Prostate gland (tissue), 2 donors: ENCODE results near the gene PTPN14. TPM values are rescaled to one million over a fixed set of nuclear protein-coding genes. Genes with fewer than 3 reads are reported as not detected.

Experiments used
- DNase-seq: peaks from one replicate; pipeline ENCODE4 v3.0.0-alpha.2; 2019; ENCODE audit warnings: low spot score
- H3K27ac ChIP-seq, 2 donors: fragments of 200-600 bp; sonication (generic); 2 replicates each; pipeline ENCODE4 v1.5.1; 2017 to 2019
- H3K27me3 ChIP-seq: fragments of 200-600 bp; sonication (generic); replicated peaks from 2 replicates; pipeline ENCODE4 v1.5.1; 2019; ENCODE audit not compliant: insufficient read depth
- H3K36me3 ChIP-seq, 2 donors: fragments of 200-600 bp; sonication (generic); 1 replicate in 1 of 2; 2 replicates in 1 of 2; pipeline versions ENCODE4 v1.5.1 to v1.8.1; 2017 to 2019
- H3K4me1 ChIP-seq: fragments of 200-600 bp; sonication (generic); replicated peaks from 2 replicates; pipeline ENCODE4 v1.5.1; 2019
- H3K4me3 ChIP-seq, 2 donors: fragments of 200-600 bp; sonication (generic); 2 replicates each; pipeline ENCODE4 v1.5.1; 2017 to 2019
- H3K9me3 ChIP-seq: fragments of 200-600 bp; sonication (generic); 2 replicates; pipeline ENCODE4 v1.5.1; 2017
- POLR2A ChIP-seq: fragments of 450-650 bp; IDR thresholded peaks from one replicate; pipeline ENCODE4 v1.6.1; 2016; ENCODE audit warnings: antibody characterized with exemption, mild to moderate bottlenecking
- POLR2AphosphoS5 ChIP-seq: sonication (generic); formaldehyde crosslinking; IDR thresholded peaks from one replicate; pipeline ENCODE4 v1.6.1; 2017; ENCODE audit warnings: antibody characterized with exemption
- WGBS: methylation state at CpG from one replicate; pipeline ENCODE4 v1.1.5; 2018; 5-methylcytosine and 5-hydroxymethylcytosine counted together
- intact Hi-C: fragments of 100-400 bp; cut with DNase I; formaldehyde crosslinking; loops from one replicate; pipeline ENCODE4 v1.14.2; 2022
- total RNA-seq, 2 donors: library from RNA; depleted of rRNA; stranded (reverse); fragments of >200 nt; gene quantifications; one replicate each; pipeline ENCODE4 v1.1.0, GENCODE V29; 2016
- TF ChIP-seq, protein P1 (sequence below), 4 experiments: fragments of 200-600 bp in 2 of 4; fragments of 450-650 bp in 2 of 4; sonication (generic) in 2 of 4; IDR thresholded peaks; 1 replicate in 3 of 4; 2 replicates in 1 of 4; pipeline ENCODE4 v1.5.1; 2016 to 2019; ENCODE audit warnings: antibody characterized with exemption in 4 of 4, mild to moderate bottlenecking in 2 of 4, moderate library complexity in 2 of 4

The PTPN14 gene
- total RNA-seq, 2 donors from 2014 or later, result 36.6 to 54.0 TPM

DNA sequence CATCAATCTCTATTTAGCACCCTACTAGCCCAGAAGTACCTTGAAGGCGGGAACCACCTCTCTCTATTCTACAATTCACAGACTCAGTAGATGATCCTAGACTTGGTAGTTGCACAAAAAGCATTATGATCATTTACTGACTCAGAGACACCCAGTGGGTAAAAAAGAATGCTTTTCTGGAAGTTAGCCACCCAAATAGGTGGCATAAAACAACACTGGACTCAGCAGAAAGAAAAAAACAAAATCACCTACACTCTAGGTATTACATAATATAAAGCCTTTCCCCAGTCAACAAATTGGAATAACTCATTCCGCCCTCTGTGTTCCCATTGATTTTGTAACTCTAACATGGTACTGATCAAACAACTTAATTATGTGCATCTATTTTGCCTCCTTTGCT, 126.3 kb downstream of the PTPN14 start:
- Histone ChIP-seq H3K36me3 (no peaks in the 10 kb centered on the region), H3K27me3 (no peaks in the 10 kb centered on the region), H3K4me1 (no peaks in the 10 kb centered on the region), H3K9me3 (no peaks in the 10 kb centered on the region), H3K4me3 (no peak overlapping the region), H3K27ac (no peak overlapping the region)
- intact Hi-C loops, result no loop called here
- no peak for TF ChIP-seq POLR2AphosphoS5
- TF ChIP-seq, protein P1, sequence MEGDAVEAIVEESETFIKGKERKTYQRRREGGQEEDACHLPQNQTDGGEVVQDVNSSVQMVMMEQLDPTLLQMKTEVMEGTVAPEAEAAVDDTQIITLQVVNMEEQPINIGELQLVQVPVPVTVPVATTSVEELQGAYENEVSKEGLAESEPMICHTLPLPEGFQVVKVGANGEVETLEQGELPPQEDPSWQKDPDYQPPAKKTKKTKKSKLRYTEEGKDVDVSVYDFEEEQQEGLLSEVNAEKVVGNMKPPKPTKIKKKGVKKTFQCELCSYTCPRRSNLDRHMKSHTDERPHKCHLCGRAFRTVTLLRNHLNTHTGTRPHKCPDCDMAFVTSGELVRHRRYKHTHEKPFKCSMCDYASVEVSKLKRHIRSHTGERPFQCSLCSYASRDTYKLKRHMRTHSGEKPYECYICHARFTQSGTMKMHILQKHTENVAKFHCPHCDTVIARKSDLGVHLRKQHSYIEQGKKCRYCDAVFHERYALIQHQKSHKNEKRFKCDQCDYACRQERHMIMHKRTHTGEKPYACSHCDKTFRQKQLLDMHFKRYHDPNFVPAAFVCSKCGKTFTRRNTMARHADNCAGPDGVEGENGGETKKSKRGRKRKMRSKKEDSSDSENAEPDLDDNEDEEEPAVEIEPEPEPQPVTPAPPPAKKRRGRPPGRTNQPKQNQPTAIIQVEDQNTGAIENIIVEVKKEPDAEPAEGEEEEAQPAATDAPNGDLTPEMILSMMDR (IDR thresholded peaks at IDR 0.05), result no peak
- TF ChIP-seq POLR2A, result no peak
- 88% methylated on average over 2 of the region's 2 CpGs for WGBS
- DNase-seq, result no peak

DNA sequence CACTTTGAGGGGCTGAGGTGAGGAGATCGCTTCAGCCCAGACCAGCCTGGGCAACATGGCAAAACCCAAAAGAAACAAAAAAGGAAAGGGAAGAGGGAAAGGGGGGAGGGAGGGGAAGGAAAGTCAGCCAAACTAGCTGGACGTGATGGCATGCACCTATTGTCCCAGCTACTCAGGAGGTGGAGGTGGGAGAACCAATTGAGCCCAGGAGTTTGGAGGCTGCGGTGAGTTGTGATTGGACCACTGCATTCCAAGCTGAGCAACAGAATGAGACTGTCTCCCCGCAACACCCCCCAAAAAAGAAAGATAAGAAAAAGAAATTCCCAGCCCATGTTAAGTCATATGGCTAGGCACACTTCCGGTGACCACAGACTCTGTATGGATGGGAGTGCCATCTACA, 128.4 kb downstream of the PTPN14 start:
- intact Hi-C loops, result no loop called here
- TF ChIP-seq POLR2A (no peak), POLR2AphosphoS5 (no peak)
- TF ChIP-seq, protein P1 (IDR thresholded peaks at IDR 0.05), result no peak

DNA sequence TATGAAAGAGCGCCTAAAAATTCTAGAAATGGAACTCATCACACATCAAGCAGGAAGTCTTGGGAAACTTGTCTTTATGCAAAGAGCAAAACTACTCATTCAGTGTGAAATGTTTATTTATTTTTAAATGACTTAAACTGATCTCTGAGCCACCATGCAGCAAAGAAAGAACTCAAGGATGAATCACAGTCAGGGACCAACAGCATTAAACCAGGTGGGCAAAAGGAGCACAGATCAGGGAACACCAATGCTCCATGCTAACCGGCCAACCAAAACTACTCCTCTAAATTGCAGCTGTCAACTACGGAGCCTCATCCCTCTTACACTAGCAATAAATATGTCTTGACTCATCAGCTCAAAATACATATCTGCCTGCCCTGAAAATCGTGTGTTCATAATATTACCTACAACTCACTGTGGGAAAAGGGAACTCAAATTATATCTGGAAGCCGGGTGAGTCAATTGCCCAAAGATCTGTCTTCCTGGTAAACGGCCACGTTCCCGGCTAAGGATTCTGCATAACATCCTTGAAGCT, 129.2 kb downstream of the PTPN14 start:
- Histone ChIP-seq H3K4me3 (no peak overlapping the region), H3K36me3 (no peaks in the 10 kb centered on the region), H3K9me3 (no peaks in the 10 kb centered on the region), H3K4me1 (no peaks in the 10 kb centered on the region), H3K27me3 (no peaks in the 10 kb centered on the region), H3K27ac (no peak overlapping the region)
- DNase-seq, result no peak
- 83% methylated on average over 8 of the region's 8 CpGs for WGBS
- TF ChIP-seq, protein P1 (IDR thresholded peaks at IDR 0.05), result no peak
- TF ChIP-seq POLR2A, result no peak
- intact Hi-C loops, result no loop called here

More for the DNA sequence above, 128.4 kb downstream of the PTPN14 start:
- no peaks in the 10 kb centered on the region for H3K27me3 ChIP-seq
- H3K4me1 ChIP-seq, result no peaks in the 10 kb centered on the region
- DNase-seq, result no peak
- no peaks in the 10 kb centered on the region for H3K36me3 ChIP-seq
- no peak overlapping the region for H3K4me3 ChIP-seq
- no peak overlapping the region for H3K27ac ChIP-seq
- WGBS, result 93% methylated on average over 5 of the region's 5 CpGs
- H3K9me3 ChIP-seq, result no peaks in the 10 kb centered on the region

DNA sequence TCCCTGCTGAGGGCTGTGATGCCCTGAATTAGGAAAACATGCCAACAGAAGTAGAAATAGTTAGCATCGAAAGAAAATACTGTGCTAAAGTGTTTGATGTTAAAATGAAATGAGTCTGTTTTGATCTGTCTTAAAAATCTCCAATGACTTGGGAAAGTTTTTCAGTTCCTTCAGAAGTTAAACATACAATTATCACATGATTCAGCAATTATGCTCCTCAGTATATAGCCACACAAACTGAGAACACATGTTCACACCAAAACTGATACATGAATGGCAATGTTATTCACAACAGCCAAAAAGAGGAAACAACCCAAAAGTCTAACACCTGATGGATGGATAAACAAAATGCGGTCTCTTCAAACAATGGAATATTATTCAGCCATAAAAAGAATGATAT, 130.6 kb downstream of the PTPN14 start:
- Histone ChIP-seq H3K4me1 (no peaks in the 10 kb centered on the region), H3K4me3 (no peak overlapping the region), H3K36me3 (no peaks in the 10 kb centered on the region), H3K9me3 (no peaks in the 10 kb centered on the region), H3K27me3 (no peaks in the 10 kb centered on the region), H3K27ac (no peak overlapping the region)
- intact Hi-C loops, result no loop called here
- no peak for TF ChIP-seq POLR2AphosphoS5
- no peak for TF ChIP-seq POLR2A
- TF ChIP-seq, protein P1 (IDR thresholded peaks at IDR 0.05), result no peak
- no peak for DNase-seq
- 67% methylated on average over 2 of the region's 2 CpGs for WGBS

DNA sequence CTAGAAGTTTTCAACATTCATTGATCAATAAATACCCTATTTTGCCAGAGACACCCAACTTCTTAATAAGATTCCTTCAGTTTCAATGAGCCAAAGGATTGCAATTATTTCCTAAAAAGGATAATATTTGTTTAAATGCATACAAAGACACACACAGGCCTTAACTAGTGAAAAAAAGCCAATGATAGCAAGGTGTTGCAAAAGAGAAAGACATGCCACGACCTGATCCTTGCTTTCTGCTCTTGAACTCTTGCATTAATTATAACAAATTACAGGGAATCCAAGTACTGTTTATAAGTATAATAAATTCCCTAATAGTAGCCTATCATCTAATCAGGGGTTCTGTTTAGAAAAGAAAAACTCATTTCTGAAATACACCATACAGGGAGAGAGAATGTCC, 131.1 kb downstream of the PTPN14 start:
- no peak overlapping the region for H3K4me3 ChIP-seq
- TF ChIP-seq POLR2A, result no peak
- TF ChIP-seq, protein P1 (IDR thresholded peaks at IDR 0.05), result no peak
- H3K4me1 ChIP-seq, result no peaks in the 10 kb centered on the region
- H3K27ac ChIP-seq, result no peak overlapping the region
- intact Hi-C loops, result no loop called here
- H3K27me3 ChIP-seq, result no peaks in the 10 kb centered on the region
- no peak for DNase-seq
- 29% methylated on average over 1 of the region's 1 CpG for WGBS
- H3K9me3 ChIP-seq, result no peaks in the 10 kb centered on the region
- no peaks in the 10 kb centered on the region for H3K36me3 ChIP-seq
